Measurements from ENCODE around the gene RASSF7. TPM values are rescaled to one million over a fixed set of nuclear protein-coding genes. Genes with fewer than 3 reads are reported as not detected.

RASSF7 gene
- polyA plus RNA-seq, 2 of the 4 experiments (the other 2 are of a cell fraction) = 18.4 to 30.7 TPM

DNA sequence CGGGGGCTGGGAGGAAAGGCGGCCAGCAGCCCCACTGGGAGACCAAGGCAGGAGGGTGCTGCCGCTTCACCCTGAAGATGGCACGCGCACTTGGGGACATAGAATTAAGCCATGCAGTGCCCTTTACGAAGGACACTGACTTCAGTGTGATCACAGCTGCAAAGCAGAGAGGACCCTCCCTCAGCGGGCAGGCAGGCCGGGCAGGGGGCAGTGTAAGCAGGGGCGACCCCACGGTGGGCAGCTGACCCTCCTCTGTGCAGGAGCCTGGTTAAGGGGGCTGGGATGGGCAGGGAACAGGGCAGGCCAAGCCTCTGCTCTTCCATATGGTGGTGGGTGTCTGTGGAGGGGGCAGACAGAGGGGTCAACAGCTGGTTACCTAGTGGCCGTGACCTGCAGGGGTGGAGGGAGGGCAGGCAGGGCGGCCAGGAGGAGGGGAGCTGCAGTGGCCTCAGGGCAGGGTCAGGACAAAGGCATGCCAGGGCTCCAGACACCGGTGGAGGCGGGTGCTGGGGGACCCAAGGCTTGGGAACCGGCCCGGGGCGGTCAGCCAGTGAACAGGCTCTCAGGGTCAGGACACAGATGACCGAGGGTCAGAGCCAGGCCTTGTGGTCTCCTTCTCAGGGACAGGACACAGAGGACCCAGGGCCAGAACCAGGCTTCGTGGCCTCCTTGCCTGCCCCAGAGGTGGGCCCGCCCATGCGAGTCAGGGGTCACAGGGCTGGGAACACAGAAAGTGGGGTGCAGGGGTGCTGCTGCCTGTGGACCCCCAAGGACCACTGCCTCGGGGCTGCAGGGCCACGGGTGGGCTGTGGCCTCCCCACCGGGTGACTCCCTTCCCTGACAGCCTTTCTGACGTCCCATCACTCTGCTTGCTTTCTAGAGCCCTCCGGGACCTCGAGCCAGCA, 7.4 kb upstream of the RASSF7 start:
- ChIA-PET POLR2A (no interaction called here), CTCF (interaction anchor here (0.6 to 5.9 kb wide), 9 partner anchors 9 to 216 kb away, joined by 3 to 66 read pairs (median 5); partner anchors contain the start of genes EPS8L2 and TMEM80)
- no peak overlapping the region for H3K4me2 ChIP-seq
- TF ChIP-seq, protein P1, sequence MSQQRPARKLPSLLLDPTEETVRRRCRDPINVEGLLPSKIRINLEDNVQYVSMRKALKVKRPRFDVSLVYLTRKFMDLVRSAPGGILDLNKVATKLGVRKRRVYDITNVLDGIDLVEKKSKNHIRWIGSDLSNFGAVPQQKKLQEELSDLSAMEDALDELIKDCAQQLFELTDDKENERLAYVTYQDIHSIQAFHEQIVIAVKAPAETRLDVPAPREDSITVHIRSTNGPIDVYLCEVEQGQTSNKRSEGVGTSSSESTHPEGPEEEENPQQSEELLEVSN (IDR thresholded peaks at IDR 0.05; ENCODE audit: borderline replicate concordance, low read depth) = no peak
- TF ChIP-seq, protein P2, sequence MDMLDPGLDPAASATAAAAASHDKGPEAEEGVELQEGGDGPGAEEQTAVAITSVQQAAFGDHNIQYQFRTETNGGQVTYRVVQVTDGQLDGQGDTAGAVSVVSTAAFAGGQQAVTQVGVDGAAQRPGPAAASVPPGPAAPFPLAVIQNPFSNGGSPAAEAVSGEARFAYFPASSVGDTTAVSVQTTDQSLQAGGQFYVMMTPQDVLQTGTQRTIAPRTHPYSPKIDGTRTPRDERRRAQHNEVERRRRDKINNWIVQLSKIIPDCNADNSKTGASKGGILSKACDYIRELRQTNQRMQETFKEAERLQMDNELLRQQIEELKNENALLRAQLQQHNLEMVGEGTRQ (IDR thresholded peaks at IDR 0.05) = no peak
- H3K4me3 ChIP-seq = no peak overlapping the region
- WGBS (ENCODE audit: missing lambda C conversion rate) = 82% methylated on average over 19 of the region's 27 CpGs
- FAIRE-seq = no peak
- peaks cover 14% of the 10 kb centered on the region; the same call in 2 of the 3 replicates for H3K4me1 ChIP-seq
- DNase-seq (ENCODE audit: low read depth in 1 of 2, low spot score in 1 of 2) = no peak
- H3K9me3 ChIP-seq = no peaks in the 10 kb centered on the region
- no peak overlapping the region; a peak in 2 of 6 replicates for H3K27ac ChIP-seq
- ATAC-seq = no peak

DNA sequence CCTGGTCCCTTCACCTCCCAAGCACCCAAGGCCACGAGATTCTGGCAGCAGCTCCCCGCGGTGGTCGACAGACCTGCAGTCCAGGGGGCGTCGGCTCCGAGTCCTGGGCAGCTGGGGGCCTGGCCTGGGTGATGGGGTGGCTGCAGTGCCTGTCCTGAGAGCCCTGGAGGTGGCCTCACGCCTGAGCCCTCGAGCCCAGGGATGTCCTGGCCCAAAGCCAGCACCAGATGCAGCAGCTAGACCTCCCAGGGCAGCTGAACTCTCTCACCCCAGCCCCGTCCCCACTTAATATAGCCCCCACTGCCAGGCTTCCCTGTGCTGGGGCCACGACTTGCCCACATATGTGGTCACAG, 6.8 kb upstream of the RASSF7 start:
- Histone ChIP-seq H3K4me2 (peak overlapping the region; percentile 96; the same call in 2 of the 3 replicates), H3K27ac (peak overlapping the region in 1 of 2 experiments; percentile 88; a peak in 4 of 6 replicates), H3K4me1 (peaks cover 14% of the 10 kb centered on the region; the same call in 2 of the 3 replicates), H3K9me3 (no peaks in the 10 kb centered on the region), H3K4me3 (no peak overlapping the region)
- ATAC-seq (peak in 1 of 2 experiments; percentile 4; a peak in 2 of 6 replicates), DNase-seq (ENCODE audit: low read depth in 1 of 2, low spot score in 1 of 2) (no peak), FAIRE-seq (no peak)
- ChIA-PET POLR2A (no interaction called here), CTCF (interaction anchor here (0.6 to 5.9 kb wide), 21 partner anchors 9 to 249 kb away, joined by 3 to 66 read pairs (median 5); partner anchors contain the start of genes EPS8L2, HRAS and TMEM80)
- TF ChIP-seq FOSL2 (IDR thresholded peaks at IDR 0.05) (no peak), FOSL2 (CRISPR knock-in tag; IDR thresholded peaks at IDR 0.05) (no peak), RNF2 (IDR thresholded peaks at IDR 0.05; ENCODE audit: borderline replicate concordance, low read depth) (no peak), ZSCAN20 (CRISPR knock-in tag; IDR thresholded peaks at IDR 0.05) (no peak), NPAS2 (CRISPR knock-in tag; IDR thresholded peaks at IDR 0.05; ENCODE audit: borderline replicate concordance) (no peak), HOXB5 (CRISPR knock-in tag; IDR thresholded peaks at IDR 0.05) (no peak), CHD2 (IDR thresholded peaks at IDR 0.05; ENCODE audit: low read length, partially characterized antibody) (no peak), ZFP36 (IDR thresholded peaks at IDR 0.05; ENCODE audit: borderline replicate concordance, partially characterized antibody) (no peak), POLR2A (IDR thresholded peaks at IDR 0.05; ENCODE audit: low read length) (no peak)
- TF ChIP-seq, protein P3, sequence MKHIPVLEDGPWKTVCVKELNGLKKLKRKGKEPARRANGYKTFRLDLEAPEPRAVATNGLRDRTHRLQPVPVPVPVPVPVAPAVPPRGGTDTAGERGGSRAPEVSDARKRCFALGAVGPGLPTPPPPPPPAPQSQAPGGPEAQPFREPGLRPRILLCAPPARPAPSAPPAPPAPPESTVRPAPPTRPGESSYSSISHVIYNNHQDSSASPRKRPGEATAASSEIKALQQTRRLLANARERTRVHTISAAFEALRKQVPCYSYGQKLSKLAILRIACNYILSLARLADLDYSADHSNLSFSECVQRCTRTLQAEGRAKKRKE (CRISPR knock-in tag; IDR thresholded peaks at IDR 0.05; ENCODE audit: low read depth) = no peak
- TF ChIP-seq, protein P4, sequence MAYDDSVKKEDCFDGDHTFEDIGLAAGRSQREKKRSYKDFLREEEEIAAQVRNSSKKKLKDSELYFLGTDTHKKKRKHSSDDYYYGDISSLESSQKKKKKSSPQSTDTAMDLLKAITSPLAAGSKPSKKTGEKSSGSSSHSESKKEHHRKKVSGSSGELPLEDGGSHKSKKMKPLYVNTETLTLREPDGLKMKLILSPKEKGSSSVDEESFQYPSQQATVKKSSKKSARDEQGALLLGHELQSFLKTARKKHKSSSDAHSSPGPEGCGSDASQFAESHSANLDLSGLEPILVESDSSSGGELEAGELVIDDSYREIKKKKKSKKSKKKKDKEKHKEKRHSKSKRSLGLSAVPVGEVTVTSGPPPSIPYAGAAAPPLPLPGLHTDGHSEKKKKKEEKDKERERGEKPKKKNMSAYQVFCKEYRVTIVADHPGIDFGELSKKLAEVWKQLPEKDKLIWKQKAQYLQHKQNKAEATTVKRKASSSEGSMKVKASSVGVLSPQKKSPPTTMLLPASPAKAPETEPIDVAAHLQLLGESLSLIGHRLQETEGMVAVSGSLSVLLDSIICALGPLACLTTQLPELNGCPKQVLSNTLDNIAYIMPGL (CRISPR knock-in tag; IDR thresholded peaks at IDR 0.05; ENCODE audit: borderline replicate concordance) = no peak
- TF ChIP-seq, protein P2 (IDR thresholded peaks at IDR 0.05) = no peak
- TF ChIP-seq, protein P1 (IDR thresholded peaks at IDR 0.05; ENCODE audit: borderline replicate concordance, low read depth) = no peak
- TF ChIP-seq, protein P5, sequence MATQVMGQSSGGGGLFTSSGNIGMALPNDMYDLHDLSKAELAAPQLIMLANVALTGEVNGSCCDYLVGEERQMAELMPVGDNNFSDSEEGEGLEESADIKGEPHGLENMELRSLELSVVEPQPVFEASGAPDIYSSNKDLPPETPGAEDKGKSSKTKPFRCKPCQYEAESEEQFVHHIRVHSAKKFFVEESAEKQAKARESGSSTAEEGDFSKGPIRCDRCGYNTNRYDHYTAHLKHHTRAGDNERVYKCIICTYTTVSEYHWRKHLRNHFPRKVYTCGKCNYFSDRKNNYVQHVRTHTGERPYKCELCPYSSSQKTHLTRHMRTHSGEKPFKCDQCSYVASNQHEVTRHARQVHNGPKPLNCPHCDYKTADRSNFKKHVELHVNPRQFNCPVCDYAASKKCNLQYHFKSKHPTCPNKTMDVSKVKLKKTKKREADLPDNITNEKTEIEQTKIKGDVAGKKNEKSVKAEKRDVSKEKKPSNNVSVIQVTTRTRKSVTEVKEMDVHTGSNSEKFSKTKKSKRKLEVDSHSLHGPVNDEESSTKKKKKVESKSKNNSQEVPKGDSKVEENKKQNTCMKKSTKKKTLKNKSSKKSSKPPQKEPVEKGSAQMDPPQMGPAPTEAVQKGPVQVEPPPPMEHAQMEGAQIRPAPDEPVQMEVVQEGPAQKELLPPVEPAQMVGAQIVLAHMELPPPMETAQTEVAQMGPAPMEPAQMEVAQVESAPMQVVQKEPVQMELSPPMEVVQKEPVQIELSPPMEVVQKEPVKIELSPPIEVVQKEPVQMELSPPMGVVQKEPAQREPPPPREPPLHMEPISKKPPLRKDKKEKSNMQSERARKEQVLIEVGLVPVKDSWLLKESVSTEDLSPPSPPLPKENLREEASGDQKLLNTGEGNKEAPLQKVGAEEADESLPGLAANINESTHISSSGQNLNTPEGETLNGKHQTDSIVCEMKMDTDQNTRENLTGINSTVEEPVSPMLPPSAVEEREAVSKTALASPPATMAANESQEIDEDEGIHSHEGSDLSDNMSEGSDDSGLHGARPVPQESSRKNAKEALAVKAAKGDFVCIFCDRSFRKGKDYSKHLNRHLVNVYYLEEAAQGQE (IDR thresholded peaks at IDR 0.05) = no peak
- TF ChIP-seq, protein P6, sequence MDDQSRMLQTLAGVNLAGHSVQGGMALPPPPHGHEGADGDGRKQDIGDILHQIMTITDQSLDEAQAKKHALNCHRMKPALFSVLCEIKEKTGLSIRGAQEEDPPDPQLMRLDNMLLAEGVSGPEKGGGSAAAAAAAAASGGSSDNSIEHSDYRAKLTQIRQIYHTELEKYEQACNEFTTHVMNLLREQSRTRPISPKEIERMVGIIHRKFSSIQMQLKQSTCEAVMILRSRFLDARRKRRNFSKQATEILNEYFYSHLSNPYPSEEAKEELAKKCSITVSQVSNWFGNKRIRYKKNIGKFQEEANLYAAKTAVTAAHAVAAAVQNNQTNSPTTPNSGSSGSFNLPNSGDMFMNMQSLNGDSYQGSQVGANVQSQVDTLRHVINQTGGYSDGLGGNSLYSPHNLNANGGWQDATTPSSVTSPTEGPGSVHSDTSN (IDR thresholded peaks at IDR 0.05) = no peak
- 37% methylated on average over 4 of the region's 11 CpGs for WGBS (ENCODE audit: missing lambda C conversion rate)
